Pancreas (tissue), 10 donors: ENCODE data around the gene PRSS53. TPM values are rescaled to one million over a fixed set of nuclear protein-coding genes. Genes with fewer than 3 reads are reported as not detected.

Experiments
- ATAC-seq, 4 donors: fragments of 200-7000 bp; cut with Tn5 transposase; one replicate each; pipeline versions ENCODE4 v1.8.0 to v1.9.1; 2020; ENCODE audit warnings: mild to moderate bottlenecking in 4 of 4, moderate library complexity in 4 of 4
- DNase-seq, 6 donors: peaks; one replicate each; pipeline ENCODE4 v3.0.0-alpha.2; 2020
- FAIRE-seq: peaks from 2 replicates; lab custom pipeline; 2012; peaks lifted over from hg19 to GRCh38; lab: Jason Lieb, UNC
- H3K27ac ChIP-seq, 4 donors: fragments of 200-600 bp; sonication (generic); 1 replicate in 3 of 4; 2 replicates in 1 of 4; pipeline versions ENCODE4 v1.5.0 to v1.8.0; 2020
- H3K27me3 ChIP-seq, 4 donors: fragments of 200-600 bp; one replicate each; pipeline ENCODE4 v1.8.0; 2021
- H3K36me3 ChIP-seq, 3 donors: fragments of 200-600 bp; sonication (generic) in 1 of 3; one replicate each; pipeline versions ENCODE4 v1.5.0 to v1.8.0; 2020 to 2021
- H3K4me1 ChIP-seq, 3 donors: fragments of 200-600 bp; one replicate each; pipeline ENCODE4 v1.8.0; 2021
- H3K4me3 ChIP-seq, 4 donors: fragments of 200-600 bp; sonication (generic) in 2 of 4; one replicate each; pipeline versions ENCODE4 v1.5.0 to v1.8.0; 2020 to 2021
- H3K9me3 ChIP-seq, 4 donors: fragments of 200-600 bp; one replicate each; pipeline ENCODE4 v1.8.0; 2021
- CTCF ChIP-seq, 4 donors: fragments of 200-600 bp; sonication (generic) in 3 of 4; IDR thresholded peaks; one replicate each; pipeline versions ENCODE4 v1.5.0 to v1.8.0; 2021; ENCODE audit warnings: antibody characterized with exemption in 4 of 4
- WGBS, 2 donors: extraction: QIAGEN DNeasy Blood & Tissue Kit; methylation state at CpG; one replicate each; pipeline ENCODE4 v1.1.7; 2013; 5-methylcytosine and 5-hydroxymethylcytosine counted together
- intact Hi-C, 3 donors: fragments of 100-400 bp; cut with DNase I; formaldehyde crosslinking; loops; one replicate each; pipeline versions ENCODE4 v1.11.1 to v1.14.2; 2022
- polyA plus RNA-seq, 2 donors: library from polyadenylated mRNA; stranded (reverse); fragments of 200-250 nt; gene quantifications; one replicate each; pipeline ENCODE4 v1.2.3, GENCODE V29; 2013
- total RNA-seq, 6 donors: library from RNA; stranded (reverse); fragmentation: NEBNext Ultra II Directional in 4 of 6; extraction: Animal tissue kit (Norgen Biotek cat#: 25700) in 4 of 6; gene quantifications; one replicate each; pipeline versions ENCODE4 v1.2.1 to v1.2.4, GENCODE V29; 2021 to 2023
- donor health status: healthy with polysubstance abuse.
- donor health status: DM: no; HTN: no; CAD: no; lungs with moderate emphysema.
- donor health status: DM: no; HTN: no; CAD: no.
- donor health status: control.
- donor health status: control.
- donor health status: Bipolar disorder and iron deficiency.
- donor health status: DM: yes; HTN: yes; CAD: no.
- donor health status: DM: no; HTN: no; CAD: no.
- donor health status: DM: no; HTN: no; CAD: no.
- donor health status: DM: yes; HTN: yes; CAD: no.

Gene PRSS53
- total and polyA plus RNA-seq, 8 donors = 0.52 to 8.2 (median 1.3) TPM

GRCh38 chr16:31090540-31090939 is 1.8 kb upstream of the PRSS53 start:
- 95 to 96% methylated on average over 2 of the region's 2 CpGs for WGBS, 2 donors
- no peak for ATAC-seq
- intact Hi-C loops = no loop called here

GRCh38 chr16:31089199-31089598 is 456 bp upstream of the PRSS53 start:
- no peak for DNase-seq
- no peak for FAIRE-seq
- no peak for TF ChIP-seq CTCF (IDR thresholded peaks at IDR 0.05)
- H3K4me3 ChIP-seq = no peak overlapping the region
- WGBS, 2 donors = 94% methylated on average over 8 of the region's 8 CpGs
- intact Hi-C loops = loop anchor here in 1 of 3 donors (10.0 kb wide), 1 partner anchor 104 kb away; the partner anchor contains the start of gene HSD3B7
- H3K36me3 ChIP-seq = peaks cover 0 to 9% (median 0%) of the 10 kb centered on the region in 3 donors
- no peaks in the 10 kb centered on the region for H3K9me3 ChIP-seq
- peaks cover 0 to 6% (median 6%) of the 10 kb centered on the region in 3 donors for H3K4me1 ChIP-seq
- no peak overlapping the region for H3K27ac ChIP-seq
- ATAC-seq = no peak
- no peaks in the 10 kb centered on the region for H3K27me3 ChIP-seq

More at GRCh38 chr16:31090540-31090939, 1.8 kb upstream of the PRSS53 start:
- peaks cover 0 to 11% (median 6%) of the 10 kb centered on the region in 3 donors for H3K4me1 ChIP-seq
- H3K4me3 ChIP-seq = no peak overlapping the region
- H3K27ac ChIP-seq = no peak overlapping the region
- DNase-seq (no peak), FAIRE-seq (no peak)
- no peaks in the 10 kb centered on the region for H3K27me3 ChIP-seq
- no peak for TF ChIP-seq CTCF (IDR thresholded peaks at IDR 0.05)
- no peaks in the 10 kb centered on the region for H3K9me3 ChIP-seq
- H3K36me3 ChIP-seq = peaks cover 0 to 9% (median 0%) of the 10 kb centered on the region in 3 donors

GRCh38 chr16:31087971-31088370 is 772 bp downstream of the PRSS53 start:
- no peak for TF ChIP-seq CTCF (IDR thresholded peaks at IDR 0.05)
- FAIRE-seq = no peak
- Histone ChIP-seq H3K27me3 (no peaks in the 10 kb centered on the region), H3K4me3 (no peak overlapping the region), H3K4me1 (no peaks in the 10 kb centered on the region), H3K36me3 (peaks cover 0 to 9% (median 0%) of the 10 kb centered on the region in 3 donors), H3K27ac (no peak overlapping the region), H3K9me3 (no peaks in the 10 kb centered on the region)
- no peak for DNase-seq
- no peak for ATAC-seq
- intact Hi-C loops = loop anchor here in 1 of 3 donors (10.0 kb wide), 1 partner anchor 103 kb away; the partner anchor contains the start of gene HSD3B7
- WGBS, 2 donors = 89 to 91% methylated on average over 5 of the region's 5 CpGs

GRCh38 chr16:31087481-31087880 is 1.3 kb downstream of the PRSS53 start:
- WGBS, 2 donors = 90 to 95% methylated on average over 8 of the region's 8 CpGs
- no peak overlapping the region for H3K27ac ChIP-seq
- no peak overlapping the region for H3K4me3 ChIP-seq
- intact Hi-C loops = loop anchor here in 1 of 3 donors (10.0 kb wide), 1 partner anchor 103 kb away; the partner anchor contains the start of gene HSD3B7
- H3K9me3 ChIP-seq = no peaks in the 10 kb centered on the region
- TF ChIP-seq CTCF (IDR thresholded peaks at IDR 0.05) = no peak
- H3K36me3 ChIP-seq = peaks cover 0 to 9% (median 0%) of the 10 kb centered on the region in 3 donors
- ATAC-seq = no peak
- no peak for DNase-seq
- no peaks in the 10 kb centered on the region for H3K27me3 ChIP-seq
- FAIRE-seq = no peak
- H3K4me1 ChIP-seq = no peaks in the 10 kb centered on the region

GRCh38 chr16:31086629-31086906 is 2.2 kb downstream of the PRSS53 start:
- no peak overlapping the region for H3K27ac ChIP-seq
- H3K4me1 ChIP-seq = no peaks in the 10 kb centered on the region
- H3K27me3 ChIP-seq = no peaks in the 10 kb centered on the region
- FAIRE-seq (no peak), ATAC-seq (no peak), DNase-seq (no peak)
- WGBS, 2 donors = 84 to 91% methylated on average over 6 of the region's 6 CpGs
- no peak overlapping the region for H3K4me3 ChIP-seq
- intact Hi-C loops = loop anchor here in 1 of 3 donors (10.0 kb wide), 1 partner anchor 102 kb away; the partner anchor contains the start of gene HSD3B7
- H3K9me3 ChIP-seq = no peaks in the 10 kb centered on the region
- no peak for TF ChIP-seq CTCF (IDR thresholded peaks at IDR 0.05)
- peaks cover 0 to 9% (median 0%) of the 10 kb centered on the region in 3 donors for H3K36me3 ChIP-seq
